ENCODE data around the gene COL11A2. TPM values are rescaled to one million over a fixed set of nuclear protein-coding genes. Genes with fewer than 3 reads are reported as not detected.
A peak's percentile ranks its signal among the peaks of the same experiment; 100 is the strongest.

Gene COL11A2
- total and polyA plus RNA-seq, 2 of the 13 experiments (the other 11 are each of a cell fraction or from before 2014, with no cell fraction given): 0.55 TPM

- TF ChIP-seq ETS1 (CRISPR knock-in tag; IDR thresholded peaks at IDR 0.05) (0 out of 2 replicates have a peak, but pooled peaks have one; percentile 49), ZXDC (CRISPR knock-in tag; IDR thresholded peaks at IDR 0.05) (0 out of 2 replicates have a peak, but pooled peaks have one; percentile 36), MXD1 (CRISPR knock-in tag; IDR thresholded peaks at IDR 0.05) (peak; percentile 74; the same call in 1 of the 2 replicates), HOXA3 (CRISPR knock-in tag; IDR thresholded peaks at IDR 0.05) (peak; percentile 83), ZNF354B (CRISPR knock-in tag; IDR thresholded peaks at IDR 0.05) (peak; percentile 82; the same call in 1 of the 2 replicates), ZNF740 (CRISPR knock-in tag; IDR thresholded peaks at IDR 0.05) (peak; percentile 83; the same call in 1 of the 2 replicates), TFDP2 (CRISPR knock-in tag; IDR thresholded peaks at IDR 0.05) (peak; percentile 54), GFI1 (CRISPR knock-in tag; IDR thresholded peaks at IDR 0.05; ENCODE audit: borderline replicate concordance) (no peak)
Measured at GRCh38 chr6:33204415-33205190, 12.3 kb upstream of the COL11A2 start, which contains the start of gene HSD17B8 (continued).
